Frontal cortex (tissue), 4 donors: ENCODE results near the gene TNPO3. TPM values are rescaled to one million over a fixed set of nuclear protein-coding genes. Genes with fewer than 3 reads are reported as not detected.
"Not testable (repeated sequence)": the region's sequence is repeated elsewhere in the genome, so short reads cannot be mapped to it uniquely, and the experiment has no call there.

Experiments
- DNase-seq, 2 donors: peaks; one replicate each; pipeline ENCODE4 v3.0.0; 2012; ENCODE audit warnings: low spot score in 2 of 2
- FAIRE-seq: peaks from 2 replicates; lab custom pipeline; 2012; peaks lifted over from hg19 to GRCh38; lab: Jason Lieb, UNC
- total RNA-seq: library from RNA; depleted of rRNA; stranded (reverse); fragments of >200 nt; gene quantifications from one replicate; pipeline ENCODE4 v1.2.3, GENCODE V29; 2014
- donor health status: control.
- donor health status: control.
- donor health status: control.

TNPO3 gene
- total RNA-seq, 1 donor from 2014 or later: 101 TPM

DNA sequence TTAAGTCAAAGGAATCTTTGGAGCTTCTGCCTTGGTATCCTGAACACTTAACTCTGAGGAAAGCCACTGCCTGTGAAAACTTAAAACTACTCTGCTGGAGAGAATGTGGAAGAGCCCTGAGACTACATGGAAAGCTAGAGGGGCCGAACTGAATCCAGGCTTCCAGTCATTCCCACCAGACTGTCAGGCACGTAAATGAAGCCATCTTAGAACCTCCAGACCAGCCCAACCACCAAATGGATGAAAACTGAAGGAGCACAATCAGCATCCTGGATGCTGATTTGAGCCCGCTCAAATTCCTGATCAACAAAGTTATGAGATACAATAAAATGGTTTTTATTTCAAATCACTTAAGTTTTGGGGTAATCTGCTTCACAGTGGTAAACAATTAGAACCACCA lies 30.8 kb downstream of the TNPO3 start:
- DNase-seq (no peak), FAIRE-seq (no peak)

DNA sequence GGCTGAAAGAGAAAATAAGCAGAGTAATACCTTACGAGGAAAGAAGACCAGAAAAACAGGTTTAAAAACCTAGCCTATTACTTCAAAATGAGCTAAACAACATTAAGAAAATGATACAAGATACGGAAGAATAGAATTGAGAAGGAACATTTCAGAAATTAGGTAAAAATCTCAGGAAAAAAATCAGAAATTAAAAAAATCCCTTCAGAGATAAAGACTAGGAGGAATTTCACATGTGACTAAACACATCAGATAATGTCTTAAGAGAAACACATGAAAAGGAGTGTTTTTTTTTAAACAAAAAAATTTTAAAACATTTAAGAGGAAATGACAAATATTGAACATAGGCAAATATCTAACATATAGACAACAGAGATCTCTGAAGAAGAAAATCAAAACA lies 33.3 kb downstream of the TNPO3 start:
- no peak for FAIRE-seq

DNA sequence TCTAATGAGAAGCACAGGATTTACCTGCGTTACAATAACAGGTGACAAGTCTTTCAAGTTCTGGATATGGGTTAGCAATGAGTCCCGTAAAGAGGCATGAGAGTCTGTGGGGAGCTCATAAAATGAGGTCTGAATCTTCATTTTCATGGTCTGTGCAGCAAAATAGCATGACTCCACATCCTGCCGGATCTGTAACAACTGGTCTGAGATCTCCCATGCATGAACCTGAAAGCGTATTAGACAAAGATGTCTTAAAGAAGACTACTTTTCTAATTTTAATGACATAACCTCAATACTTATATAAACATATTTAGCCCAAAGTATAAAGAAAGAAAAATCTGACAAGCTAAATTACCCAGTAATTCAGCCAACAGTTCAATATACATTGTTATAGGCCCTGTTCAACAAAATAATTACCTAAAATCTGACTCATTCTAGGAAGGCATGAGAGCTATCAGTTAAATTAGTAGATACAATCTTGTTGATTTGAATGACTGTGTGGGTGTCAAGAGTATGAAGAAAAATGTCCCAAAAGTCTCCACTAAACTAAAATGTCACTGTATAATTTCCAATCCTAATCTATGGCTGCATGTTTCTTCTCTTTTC lies 36.9 kb downstream of the TNPO3 start:
- FAIRE-seq (no peak), DNase-seq (no peak)

More for the DNA sequence above, 33.3 kb downstream of the TNPO3 start:
- no peak for DNase-seq

DNA sequence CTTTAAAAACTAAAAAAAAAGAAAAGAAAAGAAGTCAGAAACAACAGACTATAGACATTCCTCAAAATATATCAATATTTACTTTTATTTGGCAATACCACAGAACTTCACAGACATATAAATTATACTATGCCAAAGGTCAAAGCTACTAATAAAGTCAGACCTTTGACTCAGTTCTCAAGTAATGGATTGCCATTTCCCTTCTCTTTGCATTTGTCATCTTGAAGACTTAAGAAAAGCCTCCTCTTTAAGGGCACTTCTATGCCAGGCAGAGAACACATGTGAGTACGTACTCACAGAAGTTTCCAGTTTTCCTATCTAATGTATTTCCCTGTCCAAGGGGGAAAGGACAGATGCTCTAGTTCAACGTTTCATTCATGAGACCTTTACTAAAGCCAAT lies 37.6 kb downstream of the TNPO3 start:
- FAIRE-seq: no peak
- no peak for DNase-seq

DNA sequence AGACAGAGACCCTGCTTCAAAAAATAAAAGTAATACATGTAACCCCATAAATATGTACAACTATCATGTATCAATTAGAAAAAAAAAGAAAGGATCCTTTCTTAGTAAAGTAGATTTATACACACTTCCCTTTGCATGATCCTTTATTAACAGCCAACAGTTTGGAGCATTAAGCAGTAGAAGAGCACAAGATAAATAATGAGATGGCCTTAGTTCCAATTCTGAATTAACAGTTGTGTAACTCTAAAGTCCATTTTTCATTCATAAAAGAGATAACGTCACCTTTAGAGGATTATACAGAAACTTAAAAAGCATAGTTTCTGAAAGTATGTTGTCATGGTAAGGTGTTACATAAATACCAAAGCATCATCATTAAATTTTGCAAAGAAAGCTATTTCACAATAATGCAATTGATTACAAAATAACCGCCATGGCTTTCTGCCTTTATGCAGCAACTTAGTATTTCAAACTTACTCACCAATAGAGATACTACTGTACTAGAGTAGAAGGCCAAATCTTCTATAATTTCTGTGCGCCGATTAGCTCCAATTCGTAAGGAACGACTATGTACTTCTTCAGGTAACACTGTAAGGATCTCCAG lies 40.3 kb downstream of the TNPO3 start:
- no peak for FAIRE-seq

DNA sequence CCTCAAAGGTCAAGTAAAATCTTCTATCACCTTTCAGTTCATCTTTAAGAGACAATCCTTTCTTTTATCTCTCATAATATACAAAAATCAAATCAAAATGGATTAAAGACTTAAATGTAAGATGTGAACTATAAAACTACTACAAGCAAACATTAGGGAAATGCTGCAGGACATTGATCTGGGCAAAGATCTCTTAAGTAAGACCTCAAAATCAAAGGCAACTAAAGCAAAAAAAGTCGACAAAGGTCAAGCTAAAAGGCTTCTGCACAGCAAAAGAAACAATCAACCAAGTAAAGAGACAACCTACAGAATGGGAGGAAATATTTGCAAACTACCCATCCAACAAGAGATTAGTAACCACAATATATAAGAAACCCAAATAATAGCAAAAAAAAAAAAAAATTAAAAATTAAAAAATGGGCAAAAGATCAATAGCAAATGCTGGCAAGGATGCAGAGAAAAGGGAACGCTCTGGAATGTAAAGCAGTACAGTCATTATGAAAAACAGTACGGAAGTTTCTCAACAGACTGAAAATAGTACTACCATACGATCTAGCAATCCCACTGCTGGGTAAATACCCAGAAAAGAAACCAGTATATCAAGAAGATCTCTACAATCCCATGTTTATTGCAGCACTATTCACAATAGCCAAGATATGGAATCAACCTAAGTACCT lies 41.7 kb downstream of the TNPO3 start:
- FAIRE-seq (peak; percentile 15), DNase-seq (no peak)

More for the DNA sequence above, 40.3 kb downstream of the TNPO3 start:
- DNase-seq: no peak

DNA sequence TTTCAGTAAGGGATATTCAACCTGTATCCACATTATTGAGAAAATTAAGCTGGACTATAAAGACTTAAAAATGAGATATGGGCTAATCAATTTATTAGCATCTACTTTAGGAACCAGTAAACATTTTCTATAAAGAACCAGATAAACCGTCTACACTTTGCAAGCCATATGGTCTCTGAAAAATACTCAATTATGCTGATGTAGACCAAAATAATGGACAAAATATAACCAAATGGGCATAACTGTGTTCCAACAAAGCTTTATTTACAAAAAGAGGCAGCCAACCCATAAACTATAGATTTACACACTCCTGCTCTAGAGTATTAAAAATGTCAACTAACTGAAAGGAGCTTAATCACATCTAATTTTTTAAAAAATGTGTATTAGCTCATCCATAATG lies 42.3 kb downstream of the TNPO3 start:
- no peak for DNase-seq
- FAIRE-seq: no peak

DNA sequence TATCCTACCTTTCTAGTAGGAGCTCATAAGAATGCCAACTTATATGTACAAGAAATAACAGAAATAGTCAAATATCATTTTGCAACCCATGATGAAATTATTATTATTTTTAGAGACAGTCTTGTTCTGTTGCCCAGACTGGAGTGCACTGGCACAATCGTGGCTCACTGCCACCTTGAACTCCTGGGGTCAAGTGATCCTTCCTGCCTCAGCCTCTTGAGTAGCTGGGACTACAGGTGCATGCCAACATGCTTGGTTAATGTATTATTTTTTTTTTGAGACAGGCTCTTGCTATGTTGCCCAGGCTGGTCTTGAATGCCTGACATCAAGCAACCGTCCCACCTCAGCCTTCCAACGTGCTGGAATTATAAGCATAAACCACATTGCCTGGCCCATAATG lies 44.8 kb downstream of the TNPO3 start:
- no peak for FAIRE-seq

DNA sequence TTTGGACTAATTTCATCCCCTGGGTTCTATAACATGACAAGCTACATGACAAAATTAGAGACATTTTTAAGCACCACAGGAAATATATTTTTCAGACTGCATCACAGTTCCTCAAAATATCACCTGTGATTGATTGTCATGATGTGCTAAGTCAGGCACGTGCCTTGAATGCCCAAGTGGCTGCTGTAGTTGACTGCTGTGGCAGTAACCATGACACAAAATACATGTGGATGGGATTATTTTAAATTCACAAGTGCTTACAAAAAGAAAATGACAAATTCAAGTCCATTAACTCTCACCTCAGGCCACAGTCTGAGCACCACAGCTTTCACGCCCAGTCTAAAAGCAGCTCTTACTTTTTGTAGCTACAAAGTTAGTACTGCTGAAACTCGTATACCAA lies 45.5 kb downstream of the TNPO3 start:
- FAIRE-seq: no peak

More for the DNA sequence above, 44.8 kb downstream of the TNPO3 start:
- DNase-seq: no peak

DNA sequence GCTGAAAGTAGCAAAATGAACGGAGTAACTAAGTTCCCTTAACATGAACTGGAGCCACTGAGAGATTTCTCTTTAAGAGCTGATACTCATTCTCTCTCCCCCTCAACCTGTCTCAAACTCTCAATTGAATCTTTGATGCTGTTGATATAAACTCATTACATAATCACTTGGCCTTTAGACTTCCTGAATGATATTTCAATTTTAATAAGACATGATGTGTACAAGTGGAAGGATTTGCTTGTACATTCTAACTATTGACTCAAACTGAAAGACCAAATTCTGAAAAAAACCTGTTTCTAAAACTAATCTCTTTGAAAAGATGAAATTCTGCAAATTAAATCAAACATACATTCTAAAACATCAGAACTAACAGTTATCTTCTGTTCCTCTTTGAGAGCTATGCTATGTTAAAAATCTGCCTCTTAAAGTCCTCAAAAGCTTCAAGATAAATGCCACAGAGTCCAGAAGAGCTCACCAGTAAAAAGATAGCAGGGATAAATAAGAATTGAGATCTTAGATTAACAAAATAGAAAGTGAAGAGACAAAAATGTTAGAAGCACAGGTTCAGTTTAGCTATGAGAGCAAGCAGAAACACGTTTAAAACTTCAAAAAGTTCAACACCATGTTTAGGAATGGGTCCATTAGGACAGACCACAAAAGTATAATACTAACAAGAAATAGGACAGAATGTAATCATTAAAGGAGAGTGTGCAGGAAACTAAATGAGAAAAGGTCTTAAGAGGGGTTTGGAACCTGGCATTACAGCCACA lies 46.1 kb downstream of the TNPO3 start:
- DNase-seq (no peak), FAIRE-seq (no peak)

More for the DNA sequence above, 45.5 kb downstream of the TNPO3 start:
- no peak for DNase-seq

DNA sequence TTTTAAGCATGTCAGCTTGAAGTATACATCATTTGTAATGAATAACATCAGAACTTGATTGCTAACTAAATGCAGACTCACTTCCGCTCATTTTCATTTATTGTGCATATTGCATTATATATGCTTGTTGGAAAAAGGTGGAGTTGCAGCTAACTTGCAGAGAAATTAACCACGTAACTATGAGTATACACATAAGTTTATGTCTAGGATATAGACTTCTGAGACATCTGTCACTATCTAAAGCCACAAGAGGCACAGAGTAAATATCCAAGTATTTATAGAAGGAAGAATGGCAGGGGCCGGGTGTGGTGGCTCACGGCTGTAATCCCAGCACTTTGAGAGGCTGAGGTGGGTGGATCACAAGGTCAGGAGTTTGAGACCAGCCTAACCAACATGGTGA lies 47.3 kb downstream of the TNPO3 start:
- DNase-seq: no peak
- FAIRE-seq: no peak

DNA sequence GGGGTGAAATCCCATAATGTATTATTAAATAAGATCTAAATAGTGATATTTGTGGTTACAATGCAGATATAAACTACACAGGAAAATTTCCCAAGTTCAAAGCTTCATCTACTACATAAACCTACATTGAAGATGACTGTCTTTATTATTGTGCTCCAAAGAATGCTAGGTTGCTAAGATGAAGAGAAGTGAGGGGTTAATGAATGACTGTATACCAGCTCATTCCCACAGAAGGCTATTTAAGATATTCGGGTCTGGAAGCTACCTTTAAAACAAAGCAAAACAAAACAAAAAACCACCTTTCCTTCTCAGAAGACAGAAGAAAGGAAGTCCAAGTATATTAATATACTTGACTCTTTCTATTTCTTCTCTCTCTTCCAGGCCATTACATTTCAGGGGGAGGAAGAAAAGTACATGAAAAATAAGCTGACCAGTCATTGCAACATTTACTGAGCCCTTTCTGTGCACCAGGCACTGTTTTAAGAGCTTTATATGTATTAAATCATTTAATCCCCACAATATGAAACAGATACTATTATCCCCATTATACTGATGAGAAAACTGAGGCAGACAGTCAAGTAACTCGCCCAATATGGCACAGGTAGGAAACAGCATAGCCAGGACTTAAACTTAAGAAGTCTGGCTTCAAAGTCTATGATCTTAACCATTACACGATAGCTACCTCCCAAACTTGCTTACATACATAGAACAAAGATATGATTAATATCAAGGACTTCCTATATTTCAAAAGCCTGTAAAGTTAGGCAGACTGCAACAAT lies 48.1 kb downstream of the TNPO3 start:
- FAIRE-seq (no peak), DNase-seq (no peak)

DNA sequence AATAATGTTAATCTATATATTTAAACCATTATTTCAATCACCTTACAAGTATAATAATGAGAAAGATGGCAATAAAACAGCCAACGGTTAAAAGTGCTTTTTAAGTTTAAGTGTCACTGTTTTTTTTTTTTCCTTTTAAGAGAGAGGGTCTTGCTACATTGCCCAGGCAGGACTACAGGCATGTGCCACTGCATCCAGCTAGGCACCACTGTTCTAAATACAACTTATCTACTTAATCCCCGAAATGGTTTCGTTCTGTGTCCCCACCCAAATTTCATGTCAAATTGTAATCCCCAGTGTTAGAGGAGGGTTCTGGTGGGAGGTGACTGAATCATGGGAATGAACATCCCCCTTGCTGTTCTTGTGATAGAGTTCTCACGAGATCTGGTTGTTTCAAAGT lies 49.7 kb downstream of the TNPO3 start:
- DNase-seq: no peak
- FAIRE-seq: no peak

DNA sequence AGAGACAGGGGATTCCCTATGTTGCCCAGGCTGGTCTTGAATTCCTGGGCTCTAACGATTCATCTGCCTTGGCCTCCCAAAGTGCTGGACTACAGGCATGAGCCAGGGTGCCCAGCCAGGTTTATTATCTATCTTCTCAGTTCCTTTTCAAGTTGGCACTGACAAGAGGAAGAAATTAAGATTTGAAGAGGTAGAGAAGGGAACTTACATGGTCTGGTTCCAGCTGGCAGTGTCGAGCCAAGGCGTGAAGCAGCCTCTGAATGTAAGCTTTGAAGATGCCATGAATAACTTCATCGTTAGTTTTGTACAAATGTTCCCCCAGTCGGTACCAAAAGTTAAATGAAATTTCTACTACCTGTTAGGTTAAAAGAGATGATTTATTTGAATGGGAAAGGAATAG lies 57.7 kb downstream of the TNPO3 start:
- FAIRE-seq: no peak

DNA sequence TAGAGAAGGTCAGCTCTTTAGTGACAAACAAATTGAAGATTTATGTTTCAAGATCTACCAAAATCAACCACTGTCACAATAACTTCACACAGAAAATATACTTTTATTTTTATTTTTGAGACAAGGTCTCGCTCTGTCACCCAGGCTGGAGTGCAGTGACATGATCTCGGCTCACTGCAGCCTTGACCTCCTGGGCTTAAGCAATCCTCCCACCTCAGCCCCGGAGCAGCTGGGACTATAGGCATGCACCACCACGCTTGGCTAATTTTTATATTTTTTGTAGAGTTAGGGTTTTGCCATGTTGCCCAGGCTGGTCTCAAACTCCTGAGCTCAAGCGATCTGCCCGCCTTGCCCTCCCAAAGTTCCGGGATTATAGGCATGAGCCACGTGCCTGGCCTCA lies 60.4 kb downstream of the TNPO3 start:
- FAIRE-seq, DNase-seq: not testable (repeated sequence)

More for the DNA sequence above, 57.7 kb downstream of the TNPO3 start:
- DNase-seq: no peak

DNA sequence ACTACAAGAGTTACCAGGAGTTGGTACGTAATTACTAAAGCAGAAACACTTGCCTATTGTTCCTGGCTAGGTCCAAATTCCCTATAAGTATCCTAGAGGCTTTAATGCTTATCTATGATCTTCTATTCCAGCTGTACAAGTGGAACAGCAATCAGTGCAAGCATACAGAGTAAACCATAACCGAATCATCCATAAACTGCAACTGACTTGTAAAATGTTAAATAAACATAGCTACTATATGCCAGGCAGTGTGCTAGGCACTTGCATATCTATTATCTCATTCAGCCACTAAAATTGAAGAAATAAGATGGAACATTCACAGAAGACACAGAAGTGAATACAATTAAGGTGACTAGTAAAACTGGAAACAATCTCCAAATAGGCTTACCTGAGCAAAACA lies 61.5 kb downstream of the TNPO3 start:
- no peak for FAIRE-seq
- DNase-seq: no peak

DNA sequence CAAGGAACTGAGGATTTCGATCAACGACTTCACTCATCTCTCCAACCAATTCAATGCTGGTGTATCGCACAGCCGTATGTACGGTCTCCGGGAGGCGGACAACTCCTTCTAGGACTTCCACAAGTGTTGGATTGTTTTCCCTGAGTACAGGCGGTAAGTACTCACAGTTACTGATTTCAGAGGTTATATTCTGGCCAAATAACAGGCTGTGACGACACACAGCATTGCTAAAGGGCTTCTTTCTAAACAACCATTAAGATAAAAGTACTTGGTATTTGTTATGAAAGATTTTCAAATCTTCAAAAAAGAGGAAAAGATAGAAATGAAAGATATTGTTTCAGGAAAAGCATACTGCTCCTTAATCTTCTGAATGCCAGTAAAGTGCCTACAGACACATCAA lies 65.0 kb downstream of the TNPO3 start:
- DNase-seq (no peak), FAIRE-seq (no peak)

DNA sequence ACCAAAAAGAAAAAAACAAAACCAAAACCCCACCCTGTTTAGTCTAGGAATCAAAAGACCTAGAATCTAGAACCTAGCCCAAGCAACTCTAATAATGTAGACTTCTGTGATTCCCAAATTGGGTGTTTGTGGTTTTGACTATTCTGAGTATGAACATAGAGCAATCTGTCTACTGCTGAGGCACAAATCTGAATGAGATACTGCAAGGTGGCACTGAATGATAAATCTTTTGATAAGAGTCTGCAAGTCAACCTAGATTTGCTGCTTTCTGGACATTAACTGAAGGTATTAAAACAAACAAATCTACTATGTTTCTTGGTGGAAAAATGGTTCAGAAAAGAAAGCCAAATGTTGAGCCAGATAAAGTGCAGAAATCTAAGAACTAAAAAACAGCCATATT lies 66.5 kb downstream of the TNPO3 start:
- DNase-seq (no peak), FAIRE-seq (no peak)

DNA sequence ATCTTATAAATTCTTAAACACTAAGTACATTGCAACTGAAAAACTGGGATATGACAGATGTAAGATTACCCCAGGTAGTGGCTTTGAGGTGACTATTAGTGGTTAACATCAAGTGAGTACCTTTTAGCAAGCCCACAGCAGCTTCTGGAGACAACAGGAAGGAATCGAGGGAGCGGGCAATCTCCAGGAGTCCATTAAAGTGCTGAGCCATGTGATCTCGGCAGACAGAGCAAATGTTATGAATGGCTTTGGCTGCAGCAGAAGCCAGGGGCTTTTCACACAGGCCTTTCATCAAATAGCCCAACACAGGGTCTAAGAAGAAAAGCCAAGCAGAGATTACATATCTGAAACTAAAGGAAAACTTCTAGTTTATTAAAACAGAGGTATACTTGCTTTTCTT lies 68.3 kb downstream of the TNPO3 start:
- FAIRE-seq (no peak), DNase-seq (no peak)

DNA sequence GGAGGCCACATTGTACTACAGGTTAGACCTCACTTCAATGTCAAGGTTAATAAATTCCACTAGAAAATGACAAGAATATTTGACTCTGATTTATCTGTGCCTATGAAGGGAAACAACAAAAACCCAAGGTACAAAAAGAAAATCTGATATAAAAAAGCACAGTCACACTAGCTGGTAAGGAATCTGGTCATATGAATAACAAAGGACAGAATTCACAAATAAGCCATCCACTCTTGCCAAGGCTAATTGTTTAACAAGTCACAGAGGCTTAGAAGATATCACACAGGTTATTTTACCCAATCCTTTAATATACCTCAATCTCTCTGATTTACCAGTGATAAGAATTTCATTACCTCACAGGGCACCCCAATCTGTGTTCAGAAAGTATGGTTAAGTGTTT lies 69.3 kb downstream of the TNPO3 start:
- no peak for FAIRE-seq
- DNase-seq: no peak
